Panc1 (cell line): ENCODE measurements around the gene UBR2. TPM values are rescaled to one million over a fixed set of nuclear protein-coding genes. Genes with fewer than 3 reads are reported as not detected.

ENCODE experiments used
- ATAC-seq: fragments of 200-7000 bp; cut with Tn5 transposase; 2 replicates; pipeline ENCODE4 v1.9.1; 2020; ENCODE audit warnings: mild to moderate bottlenecking, moderate library complexity
- BruUV-seq: library from RNA; stranded (reverse); fragments of 400-500 nt; replicated peaks from 2 replicates; lab custom pipeline; 2021; lab: Mats Ljungman, UMichigan
- CTCF ChIA-PET: fragments of 300-600 bp; sonication (Branson Sonifier 250); formaldehyde crosslinking; loops from one replicate; lab custom pipeline; 2022; ENCODE audit warnings: antibody characterized with exemption; lab: Charles Lee
- POLR2A ChIA-PET: fragments of 300-600 bp; sonication (Branson Sonifier 250); formaldehyde crosslinking; loops from one replicate; lab custom pipeline; 2022; ENCODE audit warnings: antibody characterized with exemption; lab: Charles Lee
- DNase-seq: peaks from one replicate; pipeline ENCODE4 v3.0.0-alpha.2; 2010; ENCODE audit warnings: low read depth, low spot score
- H3K27ac ChIP-seq: 2 replicates; pipeline ENCODE4 v1.5.1; 2011; ENCODE audit warnings: mild to moderate bottlenecking, low read length, inconsistent platforms
- H3K27me3 ChIP-seq: fragments of 200-500 bp; sonication (Bioruptor generic); 2 replicates; pipeline ENCODE4 v1.6.0; 2014; ENCODE audit warnings: low read length, inconsistent platforms; ENCODE audit not compliant: control insufficient read depth, insufficient read depth
- H3K36me3 ChIP-seq: fragments of 200-500 bp; sonication (Bioruptor generic); 2 replicates; pipeline ENCODE4 v1.5.1; 2014; ENCODE audit warnings: inconsistent platforms, mild to moderate bottlenecking, low read length, moderate library complexity; ENCODE audit not compliant: control insufficient read depth, insufficient read depth
- H3K4me1 ChIP-seq: 2 replicates; pipeline ENCODE4 v1.5.1; 2011; ENCODE audit warnings: inconsistent platforms, mild to moderate bottlenecking, low read length, moderate library complexity; ENCODE audit not compliant: control insufficient read depth, insufficient read depth
- H3K4me3 ChIP-seq, 2 experiments: 2 replicates each; pipeline ENCODE4 v1.5.1; 2011 to 2012; ENCODE audit warnings: low read depth in 2 of 2, low read length in 2 of 2, mild to moderate bottlenecking in 2 of 2, inconsistent platforms in 1 of 2, moderate library complexity in 1 of 2
- H3K9me3 ChIP-seq: fragments of 200-500 bp; sonication (Bioruptor generic); 2 replicates; pipeline ENCODE4 v1.5.1; 2014; ENCODE audit warnings: low read depth, mild to moderate bottlenecking, inconsistent platforms, low read length, moderate library complexity; ENCODE audit not compliant: control insufficient read depth, insufficient read depth
- POLR2AphosphoS5 ChIP-seq: IDR thresholded peaks from 2 replicates; pipeline ENCODE4 v1.6.1; 2012; ENCODE audit warnings: mild to moderate bottlenecking, low read depth, low read length, moderate library complexity
- SIN3A ChIP-seq: IDR thresholded peaks from 2 replicates; pipeline ENCODE4 v1.6.1; 2012; ENCODE audit warnings: low read depth, mild to moderate bottlenecking, low read length, moderate library complexity, borderline replicate concordance; ENCODE audit not compliant: insufficient read depth
- TCF7L2 ChIP-seq: IDR thresholded peaks from 2 replicates; pipeline ENCODE4 v1.6.1; 2011; ENCODE audit warnings: mild to moderate bottlenecking, low read depth, low read length, inconsistent platforms
- in situ Hi-C: cut with HindIII; loops from 2 replicates; pipeline ENCODE4 v1.10.0; 2016; ENCODE audit warnings: low sequenced_read_pairs, low pct_unique_long_range_greater_than_20kb
- intact Hi-C: fragments of 100-400 bp; cut with micrococcal nuclease; formaldehyde crosslinking; loops from one replicate; pipeline ENCODE4 v1.10.0; 2022; ENCODE audit not compliant: unreplicated experiment
- total RNA-seq: library from RNA; stranded (reverse); gene quantifications from one replicate; pipeline ENCODE4 v1.2.1, GENCODE V29; 2021; ENCODE audit not compliant: unreplicated experiment
- TF ChIP-seq, protein P1 (sequence below), 2 experiments: IDR thresholded peaks; 2 replicates each; pipeline ENCODE4 v1.6.1; 2011 to 2012; ENCODE audit warnings: low read depth in 2 of 2, control low read depth in 1 of 2, low read length in 1 of 2, mild to moderate bottlenecking in 1 of 2, moderate library complexity in 1 of 2; ENCODE audit not compliant: insufficient read depth in 1 of 2
- TF ChIP-seq, protein P2 (sequence below): fragments of 450-650 bp; IDR thresholded peaks from 2 replicates; pipeline ENCODE4 v1.5.1; 2017; ENCODE audit warnings: mild to moderate bottlenecking

UBR2 gene
- total RNA-seq, 1 experiment from 2014 or later, result 19.1 TPM

DNA sequence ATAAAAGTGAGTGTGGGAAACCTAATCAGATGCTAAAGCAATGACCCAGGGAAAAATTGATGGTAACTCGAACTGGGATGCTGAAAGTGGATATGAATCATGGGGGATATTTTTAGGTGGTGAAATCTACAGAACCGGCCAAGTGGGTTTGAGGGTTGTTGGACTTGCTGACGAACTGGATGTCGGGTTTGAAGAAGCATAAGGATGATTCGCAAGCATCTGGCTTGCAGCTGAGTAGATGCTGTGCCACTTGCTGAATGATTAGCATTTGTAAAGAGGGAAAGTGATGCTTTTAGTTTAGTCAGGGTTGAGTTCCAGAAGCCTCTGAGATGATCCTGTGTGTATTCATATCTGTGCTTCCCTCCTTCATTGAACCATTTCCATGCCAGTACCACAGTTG is 54.9 kb downstream of the UBR2 start:
- BruUV-seq, result TSS peak; percentile 44
- intact Hi-C loops (no loop called here), in situ Hi-C loops (no loop called here)
- Histone ChIP-seq H3K36me3 (peaks cover 15% of the 10 kb centered on the region), H3K4me3 (no peak overlapping the region), H3K9me3 (no peaks in the 10 kb centered on the region), H3K27me3 (no peaks in the 10 kb centered on the region), H3K27ac (no peak overlapping the region), H3K4me1 (no peaks in the 10 kb centered on the region)
- ChIA-PET CTCF (no interaction called here), POLR2A (no interaction called here)
- TF ChIP-seq SIN3A (no peak), TCF7L2 (no peak), POLR2AphosphoS5 (no peak)
- TF ChIP-seq, protein P1, sequence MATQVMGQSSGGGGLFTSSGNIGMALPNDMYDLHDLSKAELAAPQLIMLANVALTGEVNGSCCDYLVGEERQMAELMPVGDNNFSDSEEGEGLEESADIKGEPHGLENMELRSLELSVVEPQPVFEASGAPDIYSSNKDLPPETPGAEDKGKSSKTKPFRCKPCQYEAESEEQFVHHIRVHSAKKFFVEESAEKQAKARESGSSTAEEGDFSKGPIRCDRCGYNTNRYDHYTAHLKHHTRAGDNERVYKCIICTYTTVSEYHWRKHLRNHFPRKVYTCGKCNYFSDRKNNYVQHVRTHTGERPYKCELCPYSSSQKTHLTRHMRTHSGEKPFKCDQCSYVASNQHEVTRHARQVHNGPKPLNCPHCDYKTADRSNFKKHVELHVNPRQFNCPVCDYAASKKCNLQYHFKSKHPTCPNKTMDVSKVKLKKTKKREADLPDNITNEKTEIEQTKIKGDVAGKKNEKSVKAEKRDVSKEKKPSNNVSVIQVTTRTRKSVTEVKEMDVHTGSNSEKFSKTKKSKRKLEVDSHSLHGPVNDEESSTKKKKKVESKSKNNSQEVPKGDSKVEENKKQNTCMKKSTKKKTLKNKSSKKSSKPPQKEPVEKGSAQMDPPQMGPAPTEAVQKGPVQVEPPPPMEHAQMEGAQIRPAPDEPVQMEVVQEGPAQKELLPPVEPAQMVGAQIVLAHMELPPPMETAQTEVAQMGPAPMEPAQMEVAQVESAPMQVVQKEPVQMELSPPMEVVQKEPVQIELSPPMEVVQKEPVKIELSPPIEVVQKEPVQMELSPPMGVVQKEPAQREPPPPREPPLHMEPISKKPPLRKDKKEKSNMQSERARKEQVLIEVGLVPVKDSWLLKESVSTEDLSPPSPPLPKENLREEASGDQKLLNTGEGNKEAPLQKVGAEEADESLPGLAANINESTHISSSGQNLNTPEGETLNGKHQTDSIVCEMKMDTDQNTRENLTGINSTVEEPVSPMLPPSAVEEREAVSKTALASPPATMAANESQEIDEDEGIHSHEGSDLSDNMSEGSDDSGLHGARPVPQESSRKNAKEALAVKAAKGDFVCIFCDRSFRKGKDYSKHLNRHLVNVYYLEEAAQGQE (IDR thresholded peaks at IDR 0.05; ENCODE audit: insufficient read depth in 1 of 2, low read depth in 2 of 2, low read length in 1 of 2), result no peak
- TF ChIP-seq, protein P2, sequence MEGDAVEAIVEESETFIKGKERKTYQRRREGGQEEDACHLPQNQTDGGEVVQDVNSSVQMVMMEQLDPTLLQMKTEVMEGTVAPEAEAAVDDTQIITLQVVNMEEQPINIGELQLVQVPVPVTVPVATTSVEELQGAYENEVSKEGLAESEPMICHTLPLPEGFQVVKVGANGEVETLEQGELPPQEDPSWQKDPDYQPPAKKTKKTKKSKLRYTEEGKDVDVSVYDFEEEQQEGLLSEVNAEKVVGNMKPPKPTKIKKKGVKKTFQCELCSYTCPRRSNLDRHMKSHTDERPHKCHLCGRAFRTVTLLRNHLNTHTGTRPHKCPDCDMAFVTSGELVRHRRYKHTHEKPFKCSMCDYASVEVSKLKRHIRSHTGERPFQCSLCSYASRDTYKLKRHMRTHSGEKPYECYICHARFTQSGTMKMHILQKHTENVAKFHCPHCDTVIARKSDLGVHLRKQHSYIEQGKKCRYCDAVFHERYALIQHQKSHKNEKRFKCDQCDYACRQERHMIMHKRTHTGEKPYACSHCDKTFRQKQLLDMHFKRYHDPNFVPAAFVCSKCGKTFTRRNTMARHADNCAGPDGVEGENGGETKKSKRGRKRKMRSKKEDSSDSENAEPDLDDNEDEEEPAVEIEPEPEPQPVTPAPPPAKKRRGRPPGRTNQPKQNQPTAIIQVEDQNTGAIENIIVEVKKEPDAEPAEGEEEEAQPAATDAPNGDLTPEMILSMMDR, result no peak
- no peak for DNase-seq
- no peak for ATAC-seq

DNA sequence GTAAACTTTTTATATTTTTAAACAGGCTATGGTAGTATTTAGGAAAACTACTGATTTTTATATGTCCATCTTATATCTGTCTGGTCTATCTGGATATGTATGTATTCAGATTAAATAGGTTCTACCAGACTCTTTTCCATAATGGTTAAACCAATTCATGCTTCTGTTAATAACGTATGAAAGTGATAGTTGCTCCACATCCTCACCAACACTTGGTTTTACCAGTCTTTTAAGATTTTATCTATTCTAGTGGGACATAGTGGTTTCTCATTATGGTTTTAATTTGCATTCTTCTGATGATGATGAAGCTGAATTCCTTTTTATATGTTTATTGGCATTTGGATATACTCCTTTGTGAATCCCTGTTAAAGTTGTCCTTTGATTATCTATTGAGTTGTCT is 56.1 kb downstream of the UBR2 start:
- ChIA-PET CTCF (interaction anchor here (0.6 kb wide), 1 partner anchor 535 kb away, joined by 3 read pairs; no protein-coding TSS in a partner anchor), POLR2A (no interaction called here)
- Histone ChIP-seq H3K36me3 (peaks cover 13% of the 10 kb centered on the region), H3K4me1 (no peaks in the 10 kb centered on the region), H3K27ac (no peak overlapping the region), H3K9me3 (no peaks in the 10 kb centered on the region), H3K4me3 (no peak overlapping the region), H3K27me3 (no peaks in the 10 kb centered on the region)
- in situ Hi-C loops, result no loop called here
- TF ChIP-seq TCF7L2 (no peak), POLR2AphosphoS5 (no peak), SIN3A (no peak)
- TF ChIP-seq, protein P1 (IDR thresholded peaks at IDR 0.05; ENCODE audit: insufficient read depth in 1 of 2, low read depth in 2 of 2, low read length in 1 of 2), result no peak
- TF ChIP-seq, protein P2, result no peak
- BruUV-seq, result no TSS peak
- DNase-seq, result no peak
- no peak for ATAC-seq
- intact Hi-C loops, result no loop called here
